CD4-positive, alpha-beta T cell treated with Interferon gamma for 1 hour (primary cell): ENCODE results near the gene MLF2.
A peak's percentile ranks its signal among the peaks of the same experiment; 100 is the strongest.

Source experiments
- DNase-seq: peaks from one replicate; pipeline ENCODE4 v3.0.0-alpha.2; 2020

The MLF2 gene, protein sequence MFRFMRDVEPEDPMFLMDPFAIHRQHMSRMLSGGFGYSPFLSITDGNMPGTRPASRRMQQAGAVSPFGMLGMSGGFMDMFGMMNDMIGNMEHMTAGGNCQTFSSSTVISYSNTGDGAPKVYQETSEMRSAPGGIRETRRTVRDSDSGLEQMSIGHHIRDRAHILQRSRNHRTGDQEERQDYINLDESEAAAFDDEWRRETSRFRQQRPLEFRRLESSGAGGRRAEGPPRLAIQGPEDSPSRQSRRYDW

GRCh38 chr12:6752921-6753771 is at the start of gene MLF2:
Gene MLF2 (minus strand): TSS chr12:6753141. CDS start chr12:6752334, 807 bp downstream.
- peak; percentile 98 for DNase-seq

DNA sequence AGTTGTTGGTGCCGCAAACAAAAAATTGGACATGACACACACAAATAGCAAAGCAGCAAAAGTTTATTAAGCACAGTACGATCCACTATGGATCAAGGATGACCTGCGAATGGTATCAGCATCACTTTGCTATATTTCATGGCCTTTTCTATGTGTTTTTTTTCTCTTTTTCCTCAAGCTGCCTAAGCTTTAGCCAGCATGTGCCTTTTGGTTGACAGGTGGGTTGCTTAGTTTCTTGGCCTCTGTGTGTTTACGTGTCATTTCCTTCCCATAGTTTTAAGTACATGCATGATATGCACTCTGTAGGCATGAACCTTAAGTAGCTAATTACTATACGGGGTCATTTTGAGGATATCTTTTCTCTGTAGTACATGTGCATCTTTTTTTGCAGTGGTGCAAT is 46.2 kb upstream of the MLF2 start:
- no peak for DNase-seq

DNA sequence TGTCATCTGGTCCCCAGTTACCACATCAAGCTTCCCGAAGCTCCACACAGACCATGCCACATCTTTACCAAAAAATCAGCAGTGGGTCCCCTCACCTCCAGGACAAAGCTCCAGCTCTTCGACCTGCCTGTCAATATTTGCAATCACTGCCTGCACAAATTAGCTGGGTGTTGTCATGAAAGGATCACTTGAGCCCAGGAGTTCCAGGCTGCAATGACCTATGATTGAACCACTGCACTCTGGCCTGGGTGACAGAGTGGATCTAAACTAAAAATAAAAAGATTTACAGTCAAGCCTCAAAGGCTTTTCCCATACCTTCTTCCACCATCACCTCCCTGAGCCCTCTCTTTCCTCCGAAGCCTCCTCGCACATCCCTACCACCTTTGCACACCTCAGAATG is 43.6 kb upstream of the MLF2 start:
- no peak for DNase-seq

- no peak for DNase-seq
Observed at GRCh38 chr12:6795088-6795487, 42.1 kb upstream of the MLF2 start.

DNA sequence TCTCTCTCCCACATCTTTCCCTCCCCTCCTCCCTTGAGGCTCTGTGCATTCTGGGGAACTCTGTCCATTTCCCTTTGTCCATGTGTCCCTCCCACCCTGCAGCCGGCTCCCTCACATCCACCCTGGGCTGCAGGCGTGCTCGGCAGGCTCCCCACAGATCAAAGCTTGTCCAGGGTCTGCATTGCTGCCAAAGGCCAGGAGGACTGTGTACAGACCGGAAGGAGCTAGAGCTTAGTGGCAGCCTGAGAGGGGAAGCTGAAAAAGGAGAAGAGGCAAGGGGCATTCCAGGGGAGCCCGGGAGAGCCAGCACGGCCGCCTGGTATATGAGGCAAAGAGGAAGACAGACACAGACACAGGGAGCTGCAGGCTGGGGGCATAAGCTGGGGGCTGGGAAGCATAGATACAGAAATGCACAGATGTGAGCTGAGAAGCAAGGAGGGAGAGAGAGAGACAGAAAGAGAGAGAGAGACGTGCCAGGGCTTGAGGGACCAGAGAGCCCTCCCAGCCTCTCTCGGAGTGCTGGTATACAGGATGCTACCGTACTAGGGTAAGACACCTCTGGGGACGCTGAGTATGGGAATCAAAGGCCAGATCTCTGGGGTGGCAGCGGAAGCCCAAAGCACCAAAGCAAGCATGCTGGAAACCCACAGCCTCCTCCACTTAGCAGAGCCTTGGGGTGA is 39.7 kb upstream of the MLF2 start:
- DNase-seq: peak; percentile 59

DNA sequence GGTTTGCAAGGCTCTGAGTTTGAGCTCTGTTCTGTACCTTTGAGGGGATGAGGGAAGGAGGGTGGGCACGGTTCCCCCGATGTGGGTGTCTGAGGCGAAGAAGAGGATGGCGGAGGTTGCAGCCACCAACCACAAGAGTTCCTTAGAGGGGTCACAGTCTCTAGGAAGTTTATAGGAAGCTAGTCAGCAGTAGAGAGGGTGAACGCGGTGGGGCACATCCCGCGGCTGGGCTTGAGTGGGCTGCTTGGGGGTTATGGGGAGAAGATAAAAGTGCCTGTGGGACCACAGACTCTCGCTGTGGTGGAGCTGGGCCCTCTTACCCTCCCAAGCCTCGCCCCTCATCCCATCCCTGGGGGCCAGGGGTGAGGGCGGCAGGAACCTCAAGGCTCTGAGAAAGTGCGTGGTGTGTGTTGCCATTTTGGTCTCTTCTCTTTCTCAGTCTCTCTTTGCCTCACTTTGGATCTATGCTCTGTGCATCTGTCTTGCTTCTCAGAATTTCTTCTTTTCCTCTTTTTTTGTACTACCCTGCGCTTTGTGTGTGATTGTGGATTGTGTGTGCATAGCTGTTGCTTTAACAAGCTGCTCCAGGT is 39.1 kb upstream of the MLF2 start:
- no peak for DNase-seq

DNA sequence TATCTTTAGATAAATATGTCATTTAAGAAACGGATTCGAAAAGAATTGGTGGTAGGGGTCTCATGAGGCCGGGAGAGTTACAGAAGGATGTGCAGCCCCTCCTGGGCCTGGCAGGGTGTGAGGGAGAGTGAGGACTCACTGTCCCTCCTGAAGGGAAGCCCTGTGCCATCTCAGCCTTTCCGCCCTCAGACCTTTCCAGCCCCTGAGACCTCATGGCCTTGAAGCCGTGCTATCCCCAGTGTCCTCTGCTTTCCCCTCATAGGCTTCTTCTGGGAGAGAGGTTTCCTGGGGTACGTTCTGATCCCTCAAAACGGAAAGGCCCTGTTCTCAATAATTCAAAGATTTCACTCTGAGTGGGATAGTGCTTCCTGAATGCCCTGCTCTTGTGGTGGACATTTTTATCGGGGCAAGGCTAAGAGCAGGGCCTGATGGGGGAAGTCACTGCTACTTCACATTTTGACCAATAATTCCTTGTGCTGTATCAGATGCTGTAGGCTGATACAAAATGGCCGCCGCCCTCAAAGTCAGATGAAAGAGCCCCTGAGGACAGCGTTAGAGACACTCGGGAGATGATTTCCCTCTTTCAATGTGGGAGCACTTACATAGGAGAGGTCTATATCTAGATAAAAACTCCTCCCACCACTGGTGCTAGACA is 37.7 kb upstream of the MLF2 start:
- no peak for DNase-seq

DNA sequence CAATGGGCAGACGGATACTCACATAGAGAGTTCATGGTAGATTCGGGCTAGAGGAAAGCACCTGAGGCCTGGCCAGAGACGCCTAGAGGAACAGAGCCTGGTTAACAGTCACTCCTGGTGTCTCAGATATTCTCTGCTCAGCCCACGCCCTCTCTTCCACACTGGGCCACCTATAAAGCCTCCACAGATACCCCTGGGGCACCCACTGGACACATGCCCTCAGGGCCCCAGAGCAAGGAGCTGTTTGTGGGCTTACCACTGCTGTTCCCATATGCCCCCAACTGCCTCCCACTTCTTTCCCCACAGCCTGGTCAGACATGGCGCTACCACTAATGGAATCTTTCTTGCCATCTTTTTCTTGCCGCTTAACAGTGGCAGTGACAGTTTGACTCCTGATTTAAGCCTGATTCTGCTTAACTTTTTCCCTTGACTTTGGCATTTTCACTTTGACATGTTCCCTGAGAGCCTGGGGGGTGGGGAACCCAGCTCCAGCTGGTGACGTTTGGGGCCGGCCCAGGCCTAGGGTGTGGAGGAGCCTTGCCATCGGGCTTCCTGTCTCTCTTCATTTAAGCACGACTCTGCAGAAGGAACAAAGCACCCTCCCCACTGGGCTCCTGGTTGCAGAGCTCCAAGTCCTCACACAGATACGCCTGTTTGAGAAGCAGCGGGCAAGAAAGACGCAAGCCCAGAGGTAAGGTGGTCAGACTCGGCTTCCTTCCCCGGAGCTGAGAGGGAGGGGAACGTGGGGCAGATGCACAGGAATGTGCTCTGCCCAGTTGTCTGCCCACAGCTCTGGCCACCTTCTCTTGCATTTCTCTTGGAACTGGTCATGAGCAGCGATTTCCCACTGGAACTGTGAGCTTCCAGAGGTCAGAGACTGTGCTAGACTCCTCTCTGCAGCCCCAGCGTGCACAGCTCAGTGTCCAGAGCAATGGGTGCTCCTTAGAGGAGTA is 36.3 kb upstream of the MLF2 start, which contains the start of gene CD4:
CD4 (plus strand) TSS at position 557 of the 953 bp plus-strand sequence. CDS start 10,611 bp downstream, outside the sequence.
- peak; percentile 68 for DNase-seq

GRCh38 chr12:6787309-6787708 is 34.4 kb upstream of the MLF2 start:
- no peak for DNase-seq

DNA sequence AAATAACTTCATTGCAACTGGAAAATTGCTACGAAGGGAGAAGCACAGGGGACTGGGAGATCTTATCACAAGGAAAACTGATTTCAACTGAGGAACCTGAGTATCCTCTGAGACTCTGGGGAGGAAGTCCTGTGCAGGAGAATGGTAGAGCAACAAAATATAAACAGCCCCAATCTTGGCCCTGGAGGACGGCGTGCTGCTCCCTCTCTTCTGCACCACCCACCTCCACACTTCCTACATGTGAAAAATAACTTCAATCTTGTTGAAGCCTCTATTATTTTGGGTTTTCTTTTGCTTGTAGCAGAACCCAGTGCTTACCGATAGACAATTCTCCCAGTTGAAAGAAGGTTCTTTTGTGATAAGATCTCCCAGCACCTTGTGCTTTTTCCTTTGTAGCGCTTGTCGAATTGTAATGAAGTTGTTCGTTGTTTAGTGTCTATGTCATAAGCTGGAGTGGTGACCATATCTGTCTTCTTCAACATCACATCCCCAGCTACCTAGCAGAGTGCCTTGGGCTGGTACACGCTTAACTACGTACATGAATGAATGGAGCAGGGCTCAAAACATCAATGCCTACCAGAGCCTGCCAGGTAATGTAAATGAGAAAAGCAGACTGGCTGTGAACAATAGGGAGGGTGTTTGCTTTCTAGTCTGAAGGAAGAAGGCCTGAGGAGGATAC is 33.6 kb upstream of the MLF2 start:
- no peak for DNase-seq

GRCh38 chr12:6784761-6785160 is 31.8 kb upstream of the MLF2 start:
- no peak for DNase-seq

DNA sequence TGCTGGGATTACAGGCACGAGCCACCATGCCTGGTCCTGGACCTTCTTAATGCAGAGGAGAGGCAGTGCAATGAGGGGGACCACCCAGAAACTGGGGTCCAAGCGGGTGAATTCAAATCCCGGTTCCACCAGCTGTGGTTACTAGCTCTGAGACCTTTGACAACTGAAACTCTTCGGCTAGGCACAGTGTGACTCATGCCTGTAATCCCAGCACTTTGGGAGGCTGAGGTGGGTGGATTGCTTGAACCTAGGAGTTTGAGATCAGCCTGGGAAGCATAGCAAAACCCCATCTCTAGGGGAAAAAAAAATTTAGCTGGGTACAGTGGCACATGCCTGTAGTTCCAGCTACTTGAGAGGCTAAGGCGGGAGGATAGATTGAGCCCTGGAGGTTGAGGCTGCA is 31.4 kb upstream of the MLF2 start:
- DNase-seq: no peak

DNA sequence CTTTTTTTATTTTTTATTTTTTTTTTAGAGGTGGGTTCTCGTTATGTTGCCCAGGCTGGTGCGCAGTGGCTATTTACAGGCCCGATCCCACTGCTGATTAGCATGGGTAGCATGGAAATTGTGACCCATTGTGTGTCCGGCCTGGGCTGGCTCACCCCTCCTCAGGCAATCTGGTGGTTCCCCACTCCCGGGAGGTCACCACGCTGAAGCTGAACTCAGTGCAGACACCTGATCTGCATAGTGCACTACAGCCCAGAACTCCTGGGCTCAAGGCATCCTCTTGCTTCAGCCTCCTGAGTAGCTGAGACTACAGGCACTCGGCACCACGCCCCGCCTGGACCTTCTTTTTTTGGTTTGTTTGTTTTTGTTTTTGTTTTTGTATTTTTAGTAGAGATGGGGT is 30.9 kb upstream of the MLF2 start:
- no peak for DNase-seq

GRCh38 chr12:6782850-6783566 is 30.1 kb upstream of the MLF2 start:
- DNase-seq: no peak

DNA sequence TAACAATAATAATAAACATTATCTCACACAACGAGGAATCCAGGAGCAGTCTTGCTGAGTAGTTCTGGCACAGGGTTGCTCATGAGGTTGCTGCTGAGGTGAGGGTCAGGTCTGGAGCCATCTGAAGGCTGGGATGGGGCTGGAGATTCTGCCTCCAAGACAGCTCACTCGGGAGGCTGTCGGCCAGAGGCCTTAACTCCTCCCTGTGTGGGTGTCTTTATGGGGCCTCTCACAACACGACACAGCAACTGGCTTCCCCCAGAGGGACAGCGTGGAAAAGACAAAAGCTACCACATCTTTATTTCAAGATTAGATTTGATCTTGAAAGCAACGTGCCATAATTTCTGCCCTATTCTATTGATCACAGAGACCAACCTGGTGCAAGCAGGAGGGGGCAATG is 29.2 kb upstream of the MLF2 start:
- DNase-seq: no peak

DNA sequence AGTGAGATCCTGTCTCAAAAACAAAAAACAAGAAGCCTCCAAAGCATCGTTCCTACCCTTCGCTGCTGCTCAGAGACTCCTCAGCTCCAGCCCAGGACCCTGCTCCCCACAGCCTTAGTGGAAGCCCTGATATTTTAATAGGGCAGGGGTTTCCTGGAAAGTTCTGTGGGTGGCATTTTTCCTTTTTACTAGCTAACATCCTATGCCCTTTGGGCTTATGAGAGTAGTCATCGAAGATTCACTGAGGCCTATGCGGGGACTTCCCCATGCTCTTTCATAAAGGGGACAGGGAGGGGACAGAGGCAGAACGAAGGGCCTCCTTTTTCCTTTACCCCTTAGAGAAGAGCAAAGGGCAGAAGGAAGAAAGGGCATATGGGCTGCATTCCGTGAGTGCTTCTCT is 27.6 kb upstream of the MLF2 start:
- no peak for DNase-seq

- no peak for DNase-seq
Observed at GRCh38 chr12:6779708-6780432, 26.9 kb upstream of the MLF2 start.

DNA sequence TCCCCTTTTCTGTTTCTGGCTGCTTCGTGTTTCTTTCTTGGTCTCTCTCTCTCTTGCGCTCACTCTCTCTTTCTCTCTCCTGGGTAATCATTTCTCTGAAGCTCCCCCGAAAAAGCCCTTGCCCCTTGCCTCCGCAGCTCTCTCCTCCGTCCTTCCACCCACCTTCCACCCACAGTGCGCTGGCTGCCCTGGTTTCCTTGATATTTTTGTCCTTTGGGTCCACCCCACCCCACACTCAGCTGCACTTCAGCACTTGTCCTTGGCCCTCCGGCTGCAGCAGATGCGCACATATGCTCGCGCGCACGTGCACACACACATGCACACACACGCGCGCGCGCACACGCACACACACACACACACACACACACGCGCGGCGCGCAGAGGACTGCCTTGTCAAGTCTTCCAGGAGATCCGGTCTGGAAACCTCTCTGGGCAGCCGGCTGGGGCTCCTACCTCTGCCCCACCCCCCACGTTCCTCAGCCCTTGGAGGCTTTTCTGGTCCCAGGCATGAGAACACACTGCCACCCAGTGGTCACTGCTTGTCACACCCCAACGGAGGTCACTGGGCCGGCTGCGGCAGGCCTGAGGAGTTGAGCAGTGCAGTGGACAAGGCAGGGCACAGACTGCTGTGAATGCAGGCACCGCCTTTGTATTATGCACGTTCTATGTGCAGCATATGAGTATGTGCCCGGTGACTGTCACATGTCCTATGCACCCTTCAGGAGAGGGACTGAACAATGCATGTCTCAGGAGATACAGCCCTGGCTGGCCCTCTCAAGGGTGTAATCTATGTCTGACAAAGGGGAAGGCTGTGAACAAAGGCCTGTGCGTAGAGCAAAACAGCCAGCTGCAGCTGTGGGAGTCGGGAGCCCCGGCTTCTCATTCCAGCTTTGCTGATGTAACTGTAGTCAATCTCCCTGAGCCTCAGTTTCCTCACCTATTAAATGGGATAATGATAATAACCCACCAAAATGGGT is 25.9 kb upstream of the MLF2 start:
- DNase-seq: peak; percentile 84
